Measurements from ENCODE around the gene PPP5C. TPM values are rescaled to one million over a fixed set of nuclear protein-coding genes. Genes with fewer than 3 reads are reported as not detected.

Gene PPP5C
- total and polyA plus RNA-seq, 9 of the 15 experiments (the other 6 are each of a cell fraction or from before 2014, with no cell fraction given) = 1.9 to 166 (median 108) TPM

GRCh38 chr19:46413262-46414031, 66.6 kb downstream of the PPP5C start, which contains the start of gene CCDC8 (continued):
- TF ChIP-seq PBX2 (CRISPR knock-in tag; IDR thresholded peaks at IDR 0.05; ENCODE audit: low read depth) = peak; percentile 93
- peak; percentile 98 for TF ChIP-seq PBX2 (tag; conservative IDR thresholded peaks at IDR 0.05; ENCODE audit: low read depth)
- no peak for TF ChIP-seq ZNF507 (tag; conservative IDR thresholded peaks at IDR 0.05)
- peak; percentile 99 for TF ChIP-seq PKNOX1 (IDR thresholded peaks at IDR 0.05)
- TF ChIP-seq TEAD1 (CRISPR knock-in tag; IDR thresholded peaks at IDR 0.05) = peak in 1 of 2 experiments; percentile 67; a peak in 1 of 4 replicates
- 0 out of 2 replicates have a peak, but pooled peaks have one; percentile 23 for TF ChIP-seq ZNF583 (CRISPR knock-in tag; IDR thresholded peaks at IDR 0.05)
- TF ChIP-seq MNT (conservative IDR thresholded peaks at IDR 0.05) = peak; percentile 59 to 80; a peak in 3 of 4 replicates
- peak; percentile 92 for TF ChIP-seq RBFOX2 (IDR thresholded peaks at IDR 0.05; ENCODE audit: low read depth, low read length)
- TF ChIP-seq SMAD4 (CRISPR knock-in tag; conservative IDR thresholded peaks at IDR 0.05) = no peak; the same call in 1 of the 2 replicates
- TF ChIP-seq SMAD3 (CRISPR knock-in tag; conservative IDR thresholded peaks at IDR 0.05) = 0 out of 2 replicates have a peak, but pooled peaks have one; percentile 20
- TF ChIP-seq ATF1 (CRISPR knock-in tag; IDR thresholded peaks at IDR 0.05) = no peak
- TF ChIP-seq ATF1 (tag; IDR thresholded peaks at IDR 0.05) = peak; percentile 88
- TF ChIP-seq ZFX (CRISPR knock-in tag; IDR thresholded peaks at IDR 0.05) = peak; percentile 100
- no peak for TF ChIP-seq NELFE (IDR thresholded peaks at IDR 0.05; ENCODE audit: insufficient read depth, insufficient read length)
- peak; percentile 88 for TF ChIP-seq MYC (IDR thresholded peaks at IDR 0.05; ENCODE audit: low read depth, low read length)
- peak; percentile 35; the same call in 1 of the 2 replicates for TF ChIP-seq MYC (CRISPR knock-in tag; IDR thresholded peaks at IDR 0.05; ENCODE audit: borderline replicate concordance, low read depth)
- peak; percentile 88 for TF ChIP-seq NFYB (IDR thresholded peaks at IDR 0.05; ENCODE audit: extremely low read depth, insufficient read length)
- no peak for TF ChIP-seq POLR3A (IDR thresholded peaks at IDR 0.05; ENCODE audit: borderline replicate concordance, extremely low read depth, insufficient read depth, insufficient read length)
- TF ChIP-seq EZH2 (IDR thresholded peaks at IDR 0.05; ENCODE audit: borderline replicate concordance, low read depth, low read length) = no peak
- TF ChIP-seq ZNF253 (CRISPR knock-in tag; conservative IDR thresholded peaks at IDR 0.05) = no peak
- no peak for TF ChIP-seq FUS (optimal IDR thresholded peaks at IDR 0.05; ENCODE audit: low read depth, low read length)
